GM03348 (cell line): Measurements from ENCODE around the gene SGPP2.
"Not testable (repeated sequence)": the region's sequence is repeated elsewhere in the genome, so short reads cannot be mapped to it uniquely, and the experiment has no call there.

ENCODE experiments used
- DNase-seq: peaks from one replicate; pipeline ENCODE4 v3.0.0; 2012; ENCODE audit warnings: low spot score

SGPP2 gene

DNA sequence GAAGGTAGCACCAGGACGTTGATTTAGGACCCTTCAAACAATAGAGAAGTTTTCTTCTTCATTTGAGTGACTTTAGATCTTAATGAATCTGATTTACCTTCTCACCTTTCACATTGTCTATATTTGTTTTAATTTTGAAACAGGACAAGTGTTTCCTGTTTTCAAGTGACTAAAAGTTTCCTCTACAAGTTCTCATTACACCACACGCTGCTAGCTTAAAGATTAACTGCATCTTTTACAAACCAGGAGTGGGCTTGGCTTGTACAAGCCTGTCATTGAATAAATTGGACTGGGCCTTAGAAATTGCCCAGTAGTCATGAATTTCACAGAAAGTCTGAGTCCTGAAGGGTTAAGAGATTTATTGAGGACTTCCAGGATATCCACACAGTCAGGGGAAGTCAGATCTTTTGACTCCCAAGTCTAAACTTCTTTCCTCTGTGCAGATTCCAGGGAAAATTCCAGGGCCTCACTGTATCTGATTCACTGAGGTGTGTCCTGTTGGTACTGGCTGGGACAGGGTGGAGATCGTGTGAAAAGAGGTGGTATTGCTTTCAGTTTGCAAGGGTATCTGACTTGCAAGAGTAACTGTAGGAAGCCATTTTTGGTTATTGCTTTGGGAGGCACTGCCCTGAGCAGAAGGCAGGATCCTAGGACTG, 3.4 kb downstream of the SGPP2 start:
- DNase-seq, result no peak

DNA sequence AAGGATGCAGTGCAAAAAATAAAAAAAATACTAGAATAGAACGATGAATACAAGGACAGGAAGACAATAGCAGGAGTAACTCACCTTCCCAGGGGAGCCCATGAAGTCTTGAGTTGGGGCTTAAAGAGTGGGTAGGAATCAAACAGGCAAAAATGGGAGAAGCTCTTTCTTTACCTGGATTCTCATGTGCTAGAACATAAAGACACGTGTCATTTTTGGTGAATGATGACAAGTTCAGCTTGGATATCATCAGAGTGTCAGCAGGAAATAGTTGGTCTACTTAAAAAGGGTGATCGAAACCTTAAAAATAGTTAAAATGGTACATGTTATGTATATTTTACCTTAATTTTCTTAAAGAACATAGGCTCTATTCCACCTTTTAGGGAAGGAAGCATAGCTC, 5.7 kb downstream of the SGPP2 start:
- no peak for DNase-seq

DNA sequence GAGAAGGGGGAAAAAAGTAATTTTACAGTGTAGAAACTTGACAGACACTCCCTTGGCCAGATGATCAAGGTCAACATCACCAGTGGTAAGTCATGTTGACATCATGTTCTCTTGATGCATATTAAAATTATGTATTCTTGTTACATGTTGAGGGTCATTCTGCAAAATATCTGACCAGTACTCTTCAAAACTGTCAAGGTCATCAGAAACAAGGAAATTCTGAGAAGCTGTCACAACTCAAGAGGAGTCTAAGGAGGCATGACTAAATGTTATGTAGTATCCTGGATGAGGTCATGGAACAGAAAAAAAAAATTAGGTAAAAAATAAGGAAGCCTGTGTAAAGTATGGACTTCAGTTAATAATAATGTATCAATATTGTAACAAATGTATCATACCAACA, 6.3 kb downstream of the SGPP2 start:
- DNase-seq, result no peak

DNA sequence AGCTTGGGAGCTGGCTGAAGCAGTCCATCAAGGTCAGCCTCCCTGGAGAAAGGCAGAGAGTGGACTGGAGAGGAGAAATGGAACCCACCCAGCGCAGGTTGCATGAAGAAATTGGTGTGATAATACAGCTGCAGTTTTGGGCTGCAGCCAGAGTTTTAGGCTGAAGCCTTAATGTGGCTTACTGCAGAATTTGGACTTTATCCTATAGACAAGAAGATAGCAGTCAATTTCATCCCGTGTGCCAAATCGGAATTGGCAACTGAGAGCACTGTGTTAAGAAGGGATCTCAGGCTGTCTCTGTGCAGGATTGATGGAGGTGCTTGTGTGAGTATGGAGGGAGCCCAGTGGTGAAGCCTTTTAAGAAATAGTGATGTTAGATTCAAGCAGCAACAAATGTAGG, 7.5 kb downstream of the SGPP2 start:
- no peak for DNase-seq

DNA sequence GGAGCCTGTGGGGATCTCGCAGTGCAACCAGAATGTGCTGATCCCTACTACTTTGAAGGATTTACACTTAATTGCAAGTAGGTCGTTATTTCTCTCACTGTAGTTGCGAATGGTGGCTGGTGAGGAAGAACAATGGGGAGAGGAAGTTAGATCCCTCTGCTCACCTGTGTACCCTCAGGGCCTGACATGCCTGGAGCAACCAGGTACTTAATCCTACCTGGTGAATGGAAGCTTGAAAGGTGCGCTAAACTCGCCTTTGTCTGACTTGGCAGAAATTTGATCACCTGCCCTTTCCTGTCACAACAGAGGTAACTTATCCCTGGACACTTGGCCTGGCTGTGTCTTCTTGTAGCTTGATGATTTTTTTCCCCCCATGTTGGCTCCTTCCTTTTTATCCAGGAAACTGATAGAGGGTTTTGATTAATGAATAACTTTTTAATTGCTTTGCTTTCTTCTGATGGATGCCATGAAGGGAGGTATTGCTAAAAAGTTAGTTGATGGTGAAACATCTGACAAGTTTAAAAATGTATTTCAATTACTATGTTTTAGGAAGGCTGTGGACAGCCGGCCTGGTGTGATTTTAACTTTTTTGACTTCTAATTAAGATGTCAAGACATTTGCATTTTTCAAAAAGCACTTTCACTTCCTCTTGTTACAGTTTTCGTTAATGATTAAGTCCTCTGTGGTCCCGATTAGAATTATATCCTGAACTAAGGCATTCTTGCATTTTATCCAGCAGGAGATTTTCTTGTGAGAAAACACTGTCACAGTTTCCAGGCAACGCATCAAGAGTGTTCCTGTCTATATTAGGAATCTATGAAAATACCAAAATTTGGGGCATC, 9.2 kb downstream of the SGPP2 start:
- DNase-seq, result no peak

- DNase-seq, result no peak
Measured at GRCh38 chr2:222434204-222434603, 9.9 kb downstream of the SGPP2 start.

GRCh38 chr2:222435400-222436039, 11.2 kb downstream of the SGPP2 start:
- not testable (repeated sequence) for DNase-seq

GRCh38 chr2:222436040-222436413, 11.7 kb downstream of the SGPP2 start:
- DNase-seq, result no peak

- DNase-seq, result no peak
Measured at GRCh38 chr2:222439692-222440091, 15.3 kb downstream of the SGPP2 start.

DNA sequence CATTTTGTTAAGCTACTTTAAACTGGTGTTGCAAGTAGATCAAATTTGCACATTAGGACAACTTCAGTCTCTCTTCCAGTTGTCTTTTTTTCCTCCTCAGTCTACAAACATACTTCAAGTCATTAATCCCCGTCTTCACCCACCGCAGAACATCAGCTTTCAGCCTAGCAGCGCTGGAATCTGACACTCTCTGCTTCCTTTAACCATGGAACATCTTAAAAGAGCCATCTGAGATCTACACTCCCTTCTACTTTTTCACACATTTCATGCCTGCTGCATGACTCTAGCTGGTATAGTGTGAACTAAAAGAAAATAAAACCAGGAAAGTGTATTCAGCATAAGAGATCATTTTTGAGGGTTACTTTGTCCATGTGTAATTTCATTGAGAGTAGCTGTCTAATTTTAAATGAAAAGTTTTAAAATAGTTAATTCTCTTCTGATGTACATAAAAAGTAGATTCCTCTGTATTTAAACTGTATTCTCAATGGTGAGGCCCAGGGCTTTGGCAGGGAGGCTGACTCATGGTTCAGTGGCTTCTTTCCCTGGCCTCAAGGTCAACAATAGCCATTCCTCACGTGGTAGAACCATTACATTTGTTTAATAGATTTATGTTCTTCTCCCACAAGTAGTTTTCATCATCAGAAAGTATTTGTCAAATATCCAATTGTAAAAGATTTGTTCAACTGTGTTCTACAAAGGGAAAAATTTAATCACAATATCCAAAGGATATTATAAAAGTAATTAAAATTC, 16.5 kb downstream of the SGPP2 start:
- peak; percentile 62 for DNase-seq

DNA sequence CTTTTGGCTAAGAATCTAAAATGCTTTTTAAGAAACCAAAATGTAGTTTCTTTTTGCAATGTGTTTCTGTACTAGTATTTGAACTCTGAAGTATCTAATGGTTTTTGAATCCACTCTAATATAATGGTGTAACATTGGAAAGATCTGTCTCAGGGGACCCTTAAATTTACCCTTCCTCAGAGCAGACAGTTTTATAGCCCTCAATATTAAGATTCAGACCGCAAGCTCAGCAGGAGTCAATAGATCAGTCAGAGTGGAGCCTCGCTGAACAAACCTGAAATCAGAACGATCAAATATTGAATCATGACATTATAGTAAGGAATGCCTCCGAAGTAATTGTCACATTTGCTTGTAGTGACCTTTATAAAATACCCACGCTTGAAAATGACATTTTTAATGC, 18.3 kb downstream of the SGPP2 start:
- no peak for DNase-seq

DNA sequence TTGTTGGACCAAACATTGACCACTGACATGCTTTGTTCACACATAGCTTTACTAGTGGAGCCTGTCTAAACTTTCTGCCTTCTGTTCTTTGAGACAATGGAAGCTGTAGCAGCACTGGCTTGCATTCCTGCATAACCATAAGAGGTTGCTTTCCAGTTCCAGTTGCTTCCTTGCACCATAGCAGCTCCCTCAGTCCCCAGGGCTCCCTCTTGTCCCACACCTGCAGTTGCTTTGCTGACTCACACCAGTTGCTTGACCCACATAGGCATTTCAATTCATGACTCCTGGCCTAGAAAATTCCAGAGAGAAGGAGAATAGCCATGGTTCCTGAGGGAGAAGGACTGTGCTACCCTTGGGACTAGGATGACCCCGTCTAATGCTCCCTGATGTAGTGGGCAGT, 20.9 kb downstream of the SGPP2 start:
- DNase-seq, result no peak

GRCh38 chr2:222447131-222447530, 22.8 kb downstream of the SGPP2 start:
- DNase-seq, result no peak

- peak; percentile 65 for DNase-seq
Measured at GRCh38 chr2:222448748-222449181, 24.4 kb downstream of the SGPP2 start.

DNA sequence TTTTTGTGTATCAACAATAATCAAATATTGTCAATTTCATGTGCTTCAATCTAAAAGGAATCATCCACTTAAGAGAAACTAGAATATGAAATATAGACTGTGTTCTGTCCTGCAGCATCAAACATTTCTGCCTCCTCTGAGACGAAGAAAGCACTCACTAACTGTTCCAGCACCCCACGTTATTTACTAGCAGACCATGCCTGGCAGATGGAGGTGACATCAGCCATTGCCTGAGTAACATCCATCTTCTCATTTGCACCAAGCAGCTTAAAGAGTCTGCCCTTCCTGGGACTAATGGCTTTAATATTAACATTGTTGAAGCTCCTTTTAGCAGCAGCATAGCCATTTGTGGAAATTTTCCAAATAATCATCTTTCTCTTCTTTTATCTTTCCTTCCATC, 25.7 kb downstream of the SGPP2 start:
- DNase-seq, result no peak

- DNase-seq, result no peak
Measured at GRCh38 chr2:222451224-222451674, 26.9 kb downstream of the SGPP2 start.

GRCh38 chr2:222452422-222452950, 28.1 kb downstream of the SGPP2 start:
- DNase-seq, result no peak

GRCh38 chr2:222456479-222457077, 32.2 kb downstream of the SGPP2 start:
- no peak for DNase-seq

DNA sequence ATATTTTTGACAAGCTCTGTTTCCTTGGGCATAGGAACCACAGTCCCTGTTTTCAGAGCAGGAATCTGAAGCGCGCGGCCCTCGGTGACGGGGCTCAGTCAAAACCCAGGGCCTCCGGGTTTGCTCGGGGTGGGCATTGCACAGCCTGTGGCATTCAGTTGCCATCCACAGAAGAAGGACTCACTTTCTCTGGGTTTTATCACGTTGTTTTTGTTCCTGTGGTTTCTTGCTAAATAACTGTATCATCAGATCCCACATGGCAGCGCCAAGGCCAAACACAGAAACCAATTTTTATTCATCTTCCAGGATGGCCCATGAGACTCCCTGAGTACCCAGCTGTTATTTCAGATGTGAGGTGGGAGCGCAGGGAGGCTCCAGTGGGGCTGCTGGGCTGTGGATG, 35.6 kb downstream of the SGPP2 start:
- DNase-seq, result no peak

DNA sequence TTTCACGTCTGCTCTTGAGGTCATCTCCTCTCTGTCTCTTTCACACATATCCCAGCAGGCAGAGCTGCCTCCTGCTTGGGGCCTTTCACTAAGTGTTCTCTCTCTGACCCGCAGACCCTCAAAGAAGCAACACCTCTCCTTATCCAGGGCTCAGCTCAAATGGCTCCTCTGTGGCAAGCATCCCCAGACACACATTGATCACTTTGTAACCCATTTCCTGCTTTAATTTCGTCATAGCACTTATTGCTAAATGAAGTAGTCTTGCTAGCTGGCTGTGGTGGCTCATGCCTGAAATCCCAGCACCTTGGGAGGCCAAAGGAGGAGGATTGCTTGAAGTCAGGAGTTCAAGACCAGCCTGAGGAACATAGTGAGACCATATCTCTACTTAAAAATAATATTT, 41.4 kb downstream of the SGPP2 start:
- no peak for DNase-seq

GRCh38 chr2:222468346-222468745, 44.0 kb downstream of the SGPP2 start:
- no peak for DNase-seq
